Measurements from ENCODE around the gene CDH8.

CDH8 gene

DNA sequence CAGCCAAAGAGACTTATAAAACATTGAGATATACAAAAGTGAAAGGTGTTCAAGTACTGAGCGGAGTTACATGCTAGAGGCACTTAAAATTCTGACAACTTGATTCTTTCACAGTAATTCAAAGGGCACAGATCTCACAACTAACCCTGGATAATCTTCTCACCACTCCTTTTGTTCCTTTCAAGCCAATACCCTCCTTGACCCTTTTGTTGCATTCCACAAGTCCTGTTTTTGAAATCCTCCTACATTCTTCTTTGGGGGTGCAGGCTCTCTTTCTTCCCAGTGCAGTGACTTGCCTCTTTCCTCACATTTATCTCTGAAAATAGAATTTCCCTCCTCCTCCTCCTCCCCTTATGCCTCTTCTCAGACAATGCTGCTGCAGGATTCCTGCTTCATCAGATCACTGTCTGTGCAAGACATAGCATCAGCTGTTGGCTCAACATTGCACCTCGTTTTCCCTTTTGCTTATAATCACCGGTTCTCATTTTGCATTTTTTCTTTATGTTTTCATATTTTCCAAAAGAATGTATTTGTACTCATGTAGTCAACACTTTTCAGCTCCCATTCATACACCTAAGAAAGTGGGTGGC, 199.3 kb downstream of the CDH8 start:
- TF ChIP-seq, protein P1, sequence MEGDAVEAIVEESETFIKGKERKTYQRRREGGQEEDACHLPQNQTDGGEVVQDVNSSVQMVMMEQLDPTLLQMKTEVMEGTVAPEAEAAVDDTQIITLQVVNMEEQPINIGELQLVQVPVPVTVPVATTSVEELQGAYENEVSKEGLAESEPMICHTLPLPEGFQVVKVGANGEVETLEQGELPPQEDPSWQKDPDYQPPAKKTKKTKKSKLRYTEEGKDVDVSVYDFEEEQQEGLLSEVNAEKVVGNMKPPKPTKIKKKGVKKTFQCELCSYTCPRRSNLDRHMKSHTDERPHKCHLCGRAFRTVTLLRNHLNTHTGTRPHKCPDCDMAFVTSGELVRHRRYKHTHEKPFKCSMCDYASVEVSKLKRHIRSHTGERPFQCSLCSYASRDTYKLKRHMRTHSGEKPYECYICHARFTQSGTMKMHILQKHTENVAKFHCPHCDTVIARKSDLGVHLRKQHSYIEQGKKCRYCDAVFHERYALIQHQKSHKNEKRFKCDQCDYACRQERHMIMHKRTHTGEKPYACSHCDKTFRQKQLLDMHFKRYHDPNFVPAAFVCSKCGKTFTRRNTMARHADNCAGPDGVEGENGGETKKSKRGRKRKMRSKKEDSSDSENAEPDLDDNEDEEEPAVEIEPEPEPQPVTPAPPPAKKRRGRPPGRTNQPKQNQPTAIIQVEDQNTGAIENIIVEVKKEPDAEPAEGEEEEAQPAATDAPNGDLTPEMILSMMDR (IDR thresholded peaks at IDR 0.05; ENCODE audit: insufficient read depth, missing control alignments), result no peak
- DNase-seq (ENCODE audit: insufficient read length, low spot score) (no peak), FAIRE-seq (no peak)

DNA sequence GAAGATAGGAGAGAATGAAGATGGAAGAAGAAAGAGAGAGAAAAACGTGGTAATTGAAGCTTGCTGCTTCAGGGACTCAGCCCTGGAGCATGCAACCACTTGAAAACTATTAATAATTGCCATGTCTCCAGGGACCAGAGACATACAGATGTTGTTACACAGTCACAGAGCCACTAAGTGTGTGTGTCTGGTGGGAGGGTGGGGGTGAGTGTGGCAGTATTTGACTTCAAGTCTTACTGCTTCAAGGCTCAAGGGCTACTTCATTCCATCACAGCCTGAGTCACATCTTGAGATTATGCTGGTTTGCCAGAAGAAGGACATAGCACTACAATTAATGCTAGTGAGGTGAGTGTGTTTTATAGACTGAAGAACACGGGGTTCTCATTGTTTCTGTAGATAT, 202.2 kb downstream of the CDH8 start:
- TF ChIP-seq, protein P1 (IDR thresholded peaks at IDR 0.05; ENCODE audit: insufficient read depth, missing control alignments), result no peak
- no peak for FAIRE-seq
- no peak for DNase-seq (ENCODE audit: insufficient read length, low spot score)

DNA sequence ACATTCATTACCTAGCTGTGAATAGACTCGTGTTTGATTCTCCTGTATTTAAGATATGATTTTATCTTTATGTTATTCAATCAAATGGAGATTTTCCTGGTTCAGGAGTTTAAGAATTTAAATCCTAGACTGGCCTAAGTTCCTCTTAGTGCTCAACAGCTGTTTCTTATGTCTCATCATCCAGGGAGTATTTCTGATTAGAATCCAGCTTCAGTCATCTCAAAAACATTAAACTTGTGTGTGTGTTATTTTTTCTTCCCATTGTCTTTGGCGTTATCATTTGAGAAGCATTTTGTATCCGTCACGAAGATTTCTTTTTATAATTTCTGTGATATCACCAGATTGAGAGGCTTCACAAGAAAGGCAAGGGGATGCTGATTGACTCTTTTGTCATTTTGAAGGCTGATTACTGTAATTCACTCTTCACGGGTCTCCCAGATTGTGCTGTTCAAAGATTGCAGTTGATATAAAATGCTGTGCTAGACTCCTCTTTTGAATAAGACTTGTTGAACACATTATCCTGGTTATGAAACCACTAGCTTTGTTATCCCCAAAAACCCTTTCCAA, 204.8 kb downstream of the CDH8 start:
- TF ChIP-seq, protein P1 (IDR thresholded peaks at IDR 0.05; ENCODE audit: insufficient read depth, missing control alignments), result no peak
- DNase-seq (ENCODE audit: insufficient read length, low spot score) (no peak), FAIRE-seq (no peak)

DNA sequence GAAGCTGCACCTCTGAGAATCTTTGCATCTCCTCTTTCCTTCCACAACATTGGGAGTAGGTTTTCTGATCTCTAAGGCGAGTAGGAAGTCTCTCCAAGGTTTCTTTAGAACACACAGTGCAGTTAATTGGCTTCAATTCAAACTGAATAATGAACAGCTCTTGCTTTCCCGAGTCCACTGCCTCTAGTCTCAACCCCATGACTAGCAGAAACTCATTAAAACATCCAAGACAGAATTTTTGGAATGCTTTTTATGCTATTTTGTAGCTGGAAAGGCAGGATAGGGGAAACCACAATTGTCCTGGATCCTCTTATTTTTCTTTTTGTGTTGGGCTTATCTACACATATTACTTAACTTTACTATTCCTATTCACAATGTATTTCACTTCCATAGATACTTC, 206.6 kb downstream of the CDH8 start:
- TF ChIP-seq, protein P1 (IDR thresholded peaks at IDR 0.05; ENCODE audit: insufficient read depth, missing control alignments), result no peak
- no peak for DNase-seq (ENCODE audit: insufficient read length, low spot score)
- no peak for FAIRE-seq

DNA sequence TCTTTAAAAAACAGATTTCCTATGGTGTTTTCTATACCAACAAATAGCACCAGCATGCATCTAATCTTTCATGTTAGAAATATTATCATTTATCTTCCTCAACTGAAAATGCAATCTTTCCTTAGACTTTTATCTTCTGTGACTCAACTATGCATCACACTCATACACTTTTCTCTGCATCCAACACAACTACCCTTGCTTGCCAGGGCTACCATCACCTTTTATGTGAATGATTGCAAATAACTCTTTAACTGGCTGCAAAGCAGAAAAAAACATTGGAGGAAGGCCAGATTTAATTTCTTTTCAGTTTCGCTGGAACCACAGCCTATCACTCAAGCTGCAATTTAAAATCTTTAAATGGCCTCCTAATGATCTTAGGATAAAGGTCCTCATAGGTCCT, 212.9 kb downstream of the CDH8 start:
- FAIRE-seq (no peak), DNase-seq (ENCODE audit: insufficient read length, low spot score) (no peak)
- TF ChIP-seq, protein P1 (IDR thresholded peaks at IDR 0.05; ENCODE audit: insufficient read depth, missing control alignments), result no peak

DNA sequence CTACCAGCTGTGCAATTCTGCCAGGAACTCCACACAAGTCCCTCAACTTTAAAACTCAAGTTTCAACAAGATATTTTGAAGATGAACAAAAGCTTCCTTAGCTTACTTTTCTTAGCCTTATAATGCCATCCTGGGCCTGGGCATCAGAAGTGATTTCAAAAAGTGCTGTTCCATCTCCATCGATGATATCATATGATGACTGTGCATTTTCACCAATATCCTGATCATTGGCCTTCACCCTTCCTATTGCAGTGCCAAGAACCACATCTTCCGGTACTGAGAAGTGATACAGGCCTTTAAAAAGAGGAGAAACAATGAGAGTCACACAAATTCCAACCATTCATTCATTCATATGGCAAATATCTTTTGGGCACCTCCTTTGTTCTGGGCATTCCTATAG, 215.4 kb downstream of the CDH8 start:
- FAIRE-seq (no peak), DNase-seq (ENCODE audit: insufficient read length, low spot score) (no peak)
- TF ChIP-seq, protein P1 (IDR thresholded peaks at IDR 0.05; ENCODE audit: insufficient read depth, missing control alignments), result no peak

DNA sequence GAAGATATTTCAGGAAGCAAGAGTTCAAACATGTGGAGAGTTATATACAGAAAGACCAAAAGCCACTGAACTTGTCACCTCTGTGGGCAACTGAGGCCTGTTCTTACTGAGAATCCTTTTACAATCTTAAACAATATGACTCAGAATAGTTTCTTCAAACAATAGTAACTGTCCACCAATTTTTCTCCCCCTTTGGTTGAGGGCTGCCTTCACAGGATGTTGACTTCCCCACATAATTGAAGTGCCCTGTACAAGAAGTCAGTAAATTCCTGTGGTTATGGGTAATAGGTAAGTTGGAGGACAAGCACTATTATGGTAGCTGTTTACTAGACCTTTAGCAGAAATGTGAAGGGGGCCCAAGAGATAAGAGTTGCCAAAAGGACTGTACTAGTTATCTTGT, 215.8 kb downstream of the CDH8 start:
- FAIRE-seq (no peak), DNase-seq (ENCODE audit: insufficient read length, low spot score) (no peak)
- TF ChIP-seq, protein P1 (IDR thresholded peaks at IDR 0.05; ENCODE audit: insufficient read depth, missing control alignments), result no peak
